Panc1 (cell line): ENCODE measurements around the gene ARPP21.

Experiments used
- CTCF ChIP-seq: fragments of 450-650 bp; IDR thresholded peaks from 2 replicates; pipeline ENCODE4 v1.5.1; 2017; ENCODE audit warnings: mild to moderate bottlenecking
- POLR2AphosphoS5 ChIP-seq: IDR thresholded peaks from 2 replicates; pipeline ENCODE4 v1.6.1; 2012; ENCODE audit warnings: mild to moderate bottlenecking, low read depth, low read length, moderate library complexity
- SIN3A ChIP-seq: IDR thresholded peaks from 2 replicates; pipeline ENCODE4 v1.6.1; 2012; ENCODE audit warnings: low read depth, mild to moderate bottlenecking, low read length, moderate library complexity, borderline replicate concordance; ENCODE audit not compliant: insufficient read depth
- TCF7L2 ChIP-seq: IDR thresholded peaks from 2 replicates; pipeline ENCODE4 v1.6.1; 2011; ENCODE audit warnings: mild to moderate bottlenecking, low read depth, low read length, inconsistent platforms
- TF ChIP-seq, protein P1 (sequence below), 2 experiments: IDR thresholded peaks; 2 replicates each; pipeline ENCODE4 v1.6.1; 2011 to 2012; ENCODE audit warnings: low read depth in 2 of 2, control low read depth in 1 of 2, low read length in 1 of 2, mild to moderate bottlenecking in 1 of 2, moderate library complexity in 1 of 2; ENCODE audit not compliant: insufficient read depth in 1 of 2

DNA sequence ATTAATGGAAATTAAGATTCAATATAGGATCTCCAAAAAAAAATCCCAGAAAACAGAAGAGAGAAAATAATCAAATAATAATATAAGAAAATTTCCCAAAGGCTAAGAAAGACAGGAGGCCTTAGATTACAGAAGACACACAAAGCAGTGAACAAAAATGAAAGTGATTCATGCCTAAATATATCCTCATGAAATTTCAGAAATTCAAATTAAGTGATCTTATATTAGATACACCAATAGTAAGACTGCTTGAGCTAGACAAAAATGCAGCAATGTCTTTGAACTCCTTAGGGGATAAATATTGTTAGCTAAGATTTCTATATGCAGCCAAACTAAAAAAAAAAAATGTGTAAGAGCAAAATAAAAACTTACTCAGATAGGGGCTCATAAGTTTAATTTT is 44.6 kb upstream of the ARPP21 start:
- TF ChIP-seq TCF7L2 (no peak), CTCF (no peak), POLR2AphosphoS5 (no peak), SIN3A (no peak)
- TF ChIP-seq, protein P1, sequence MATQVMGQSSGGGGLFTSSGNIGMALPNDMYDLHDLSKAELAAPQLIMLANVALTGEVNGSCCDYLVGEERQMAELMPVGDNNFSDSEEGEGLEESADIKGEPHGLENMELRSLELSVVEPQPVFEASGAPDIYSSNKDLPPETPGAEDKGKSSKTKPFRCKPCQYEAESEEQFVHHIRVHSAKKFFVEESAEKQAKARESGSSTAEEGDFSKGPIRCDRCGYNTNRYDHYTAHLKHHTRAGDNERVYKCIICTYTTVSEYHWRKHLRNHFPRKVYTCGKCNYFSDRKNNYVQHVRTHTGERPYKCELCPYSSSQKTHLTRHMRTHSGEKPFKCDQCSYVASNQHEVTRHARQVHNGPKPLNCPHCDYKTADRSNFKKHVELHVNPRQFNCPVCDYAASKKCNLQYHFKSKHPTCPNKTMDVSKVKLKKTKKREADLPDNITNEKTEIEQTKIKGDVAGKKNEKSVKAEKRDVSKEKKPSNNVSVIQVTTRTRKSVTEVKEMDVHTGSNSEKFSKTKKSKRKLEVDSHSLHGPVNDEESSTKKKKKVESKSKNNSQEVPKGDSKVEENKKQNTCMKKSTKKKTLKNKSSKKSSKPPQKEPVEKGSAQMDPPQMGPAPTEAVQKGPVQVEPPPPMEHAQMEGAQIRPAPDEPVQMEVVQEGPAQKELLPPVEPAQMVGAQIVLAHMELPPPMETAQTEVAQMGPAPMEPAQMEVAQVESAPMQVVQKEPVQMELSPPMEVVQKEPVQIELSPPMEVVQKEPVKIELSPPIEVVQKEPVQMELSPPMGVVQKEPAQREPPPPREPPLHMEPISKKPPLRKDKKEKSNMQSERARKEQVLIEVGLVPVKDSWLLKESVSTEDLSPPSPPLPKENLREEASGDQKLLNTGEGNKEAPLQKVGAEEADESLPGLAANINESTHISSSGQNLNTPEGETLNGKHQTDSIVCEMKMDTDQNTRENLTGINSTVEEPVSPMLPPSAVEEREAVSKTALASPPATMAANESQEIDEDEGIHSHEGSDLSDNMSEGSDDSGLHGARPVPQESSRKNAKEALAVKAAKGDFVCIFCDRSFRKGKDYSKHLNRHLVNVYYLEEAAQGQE (IDR thresholded peaks at IDR 0.05; ENCODE audit: insufficient read depth in 1 of 2, low read depth in 2 of 2, low read length in 1 of 2), result no peak
